Chondrocyte (in vitro differentiated cells): ENCODE data around the gene ZNF556. TPM values are rescaled to one million over a fixed set of nuclear protein-coding genes. Genes with fewer than 3 reads are reported as not detected.

ENCODE experiments used
- DNase-seq: peaks from one replicate; pipeline ENCODE4 v3.0.0; 2021; ENCODE audit warnings: mixed read lengths, low spot score
- H3K27ac Mint-ChIP-seq: one replicate; pipeline ENCODE4 v1.8.0; 2021; ENCODE audit warnings: mild to moderate bottlenecking, moderate library complexity, mixed read lengths; ENCODE audit not compliant: unreplicated experiment
- H3K27me3 Mint-ChIP-seq: 2 replicates; pipeline ENCODE4 v1.8.0; 2021; ENCODE audit warnings: low read depth, mixed read lengths
- H3K36me3 Mint-ChIP-seq: 2 replicates; pipeline ENCODE4 v1.8.0; 2021; ENCODE audit warnings: low read depth, mixed read lengths
- H3K4me1 Mint-ChIP-seq: 2 replicates; pipeline ENCODE4 v1.8.0; 2021; ENCODE audit warnings: low read depth, mild to moderate bottlenecking, mixed read lengths
- H3K4me3 Mint-ChIP-seq: one replicate; pipeline ENCODE4 v1.8.0; 2021; ENCODE audit warnings: mild to moderate bottlenecking, moderate library complexity, mixed read lengths; ENCODE audit not compliant: unreplicated experiment
- H3K9me3 Mint-ChIP-seq: 2 replicates; pipeline ENCODE4 v1.8.0; 2021; ENCODE audit warnings: low read depth, mixed read lengths
- CTCF ChIP-seq: fragments of 200-600 bp; sonication (generic); IDR thresholded peaks from 2 replicates; pipeline ENCODE4 v1.5.0; 2021; ENCODE audit warnings: antibody characterized with exemption, mild to moderate bottlenecking, moderate library complexity
- total RNA-seq: library from RNA; stranded (reverse); gene quantifications from 3 replicates; pipeline ENCODE4 v1.2.1, GENCODE V29; 2021

The ZNF556 gene
- total RNA-seq, 1 donor from 2014 or later: not detected

- H3K9me3 Mint-ChIP-seq: peaks cover 13% of the 10 kb centered on the region
- peak; percentile 72 for TF ChIP-seq CTCF
- peak within 1 kb of the TSS; percentile 84 for H3K4me3 Mint-ChIP-seq
- DNase-seq: peak; percentile 98
- no peaks in the 10 kb centered on the region for H3K27me3 Mint-ChIP-seq
- H3K36me3 Mint-ChIP-seq: peaks cover 18% of the 10 kb centered on the region
- H3K27ac Mint-ChIP-seq: peak within 1 kb of the TSS; percentile 91
- peaks cover 15% of the 10 kb centered on the region for H3K4me1 Mint-ChIP-seq
These were observed 26.0 kb upstream of the ZNF556 start, which contains the start of gene ZNF555 for GRCh38 chr19:2840794-2841791. TSS of gene ZNF555 (plus strand) at chr19:2841475. CDS start at chr19:2841573, 98 bp downstream.

GRCh38 chr19:2841855-2842574 is 25.1 kb upstream of the ZNF556 start:
- no peak for TF ChIP-seq CTCF
- H3K27ac Mint-ChIP-seq: peak overlapping the region; percentile 63

GRCh38 chr19:2845107-2845506 is 22.0 kb upstream of the ZNF556 start:
- Mint-ChIP-seq H3K4me3 (no peak overlapping the region), H3K27me3 (no peaks in the 10 kb centered on the region), H3K27ac (no peak overlapping the region), H3K36me3 (peaks cover 18% of the 10 kb centered on the region), H3K9me3 (peaks cover 10% of the 10 kb centered on the region), H3K4me1 (peaks cover 15% of the 10 kb centered on the region)
- TF ChIP-seq CTCF: no peak
- DNase-seq: no peak

More at GRCh38 chr19:2841855-2842574, 25.1 kb upstream of the ZNF556 start:
- peaks cover 15% of the 10 kb centered on the region for H3K4me1 Mint-ChIP-seq
- H3K4me3 Mint-ChIP-seq: peak overlapping the region; percentile 80
- DNase-seq: no peak
- H3K27me3 Mint-ChIP-seq: no peaks in the 10 kb centered on the region
- peaks cover 7% of the 10 kb centered on the region for H3K9me3 Mint-ChIP-seq
- peaks cover 11% of the 10 kb centered on the region for H3K36me3 Mint-ChIP-seq

- no peak for DNase-seq
- peaks cover 27% of the 10 kb centered on the region for H3K36me3 Mint-ChIP-seq
- peaks cover 20% of the 10 kb centered on the region for H3K9me3 Mint-ChIP-seq
These were observed 20.8 kb upstream of the ZNF556 start for GRCh38 chr19:2846180-2846894.

More at GRCh38 chr19:2846180-2846894, 20.8 kb upstream of the ZNF556 start:
- Mint-ChIP-seq H3K27me3 (no peaks in the 10 kb centered on the region), H3K27ac (no peak overlapping the region), H3K4me3 (no peak overlapping the region), H3K4me1 (peaks cover 15% of the 10 kb centered on the region)
- no peak for TF ChIP-seq CTCF
